Astrocyte of the hippocampus (primary cell): Measurements from ENCODE around the gene PKDCC.
"Not testable (repeated sequence)": the region's sequence is repeated elsewhere in the genome, so short reads cannot be mapped to it uniquely, and the experiment has no call there.

Experiments used
- DNase-seq: peaks from one replicate; pipeline ENCODE4 v3.0.0; 2011; ENCODE audit warnings: low read depth, low spot score

PKDCC gene

DNA sequence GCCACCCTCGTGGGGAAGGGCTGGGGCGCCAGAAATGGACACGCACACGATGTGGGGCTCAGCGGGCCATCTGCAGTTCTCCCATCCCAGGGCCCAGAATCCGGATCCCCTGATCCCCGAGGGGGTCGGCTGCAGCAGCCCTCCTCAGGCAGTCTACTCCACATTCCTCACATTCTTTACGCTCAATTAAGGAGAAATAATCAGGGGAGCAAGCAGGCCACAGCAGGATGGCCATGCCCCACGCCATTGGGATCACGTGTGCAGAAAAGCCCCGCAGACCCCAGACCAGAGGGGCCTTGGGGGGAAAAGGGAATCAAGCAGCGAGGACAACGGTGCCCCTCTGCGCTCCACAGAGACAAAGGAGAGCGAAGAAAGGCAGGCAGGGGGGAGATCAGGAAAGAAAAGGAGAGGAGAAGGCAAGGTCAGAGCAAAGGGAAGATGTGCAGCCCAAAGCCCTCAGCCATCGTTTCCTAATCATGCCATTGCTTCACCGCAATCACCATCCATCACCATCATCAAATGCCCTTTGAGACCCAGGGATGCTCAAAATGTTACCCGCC lies 17.5 kb upstream of the PKDCC start:
- DNase-seq: peak; percentile 60

DNA sequence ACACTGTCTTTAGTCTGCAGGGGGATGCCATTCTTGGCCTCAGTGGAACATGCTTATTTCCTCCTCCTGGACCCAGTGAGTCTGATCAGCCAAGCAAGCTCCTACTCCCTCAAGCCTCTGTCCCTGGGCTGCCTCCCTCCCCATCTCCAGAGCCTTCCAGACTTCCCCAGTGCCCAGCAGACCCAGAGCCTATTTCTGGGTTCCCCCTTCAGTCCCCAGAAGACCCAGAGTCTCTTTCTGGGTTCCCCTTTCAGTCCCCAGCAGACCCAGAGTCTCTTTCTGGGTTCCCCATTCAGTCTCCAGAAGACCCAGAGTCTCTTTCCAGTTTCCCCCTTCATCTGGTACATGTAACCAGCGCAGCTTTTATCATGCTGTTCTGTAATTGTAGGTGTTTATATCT lies 17.0 kb upstream of the PKDCC start:
- no peak for DNase-seq

DNA sequence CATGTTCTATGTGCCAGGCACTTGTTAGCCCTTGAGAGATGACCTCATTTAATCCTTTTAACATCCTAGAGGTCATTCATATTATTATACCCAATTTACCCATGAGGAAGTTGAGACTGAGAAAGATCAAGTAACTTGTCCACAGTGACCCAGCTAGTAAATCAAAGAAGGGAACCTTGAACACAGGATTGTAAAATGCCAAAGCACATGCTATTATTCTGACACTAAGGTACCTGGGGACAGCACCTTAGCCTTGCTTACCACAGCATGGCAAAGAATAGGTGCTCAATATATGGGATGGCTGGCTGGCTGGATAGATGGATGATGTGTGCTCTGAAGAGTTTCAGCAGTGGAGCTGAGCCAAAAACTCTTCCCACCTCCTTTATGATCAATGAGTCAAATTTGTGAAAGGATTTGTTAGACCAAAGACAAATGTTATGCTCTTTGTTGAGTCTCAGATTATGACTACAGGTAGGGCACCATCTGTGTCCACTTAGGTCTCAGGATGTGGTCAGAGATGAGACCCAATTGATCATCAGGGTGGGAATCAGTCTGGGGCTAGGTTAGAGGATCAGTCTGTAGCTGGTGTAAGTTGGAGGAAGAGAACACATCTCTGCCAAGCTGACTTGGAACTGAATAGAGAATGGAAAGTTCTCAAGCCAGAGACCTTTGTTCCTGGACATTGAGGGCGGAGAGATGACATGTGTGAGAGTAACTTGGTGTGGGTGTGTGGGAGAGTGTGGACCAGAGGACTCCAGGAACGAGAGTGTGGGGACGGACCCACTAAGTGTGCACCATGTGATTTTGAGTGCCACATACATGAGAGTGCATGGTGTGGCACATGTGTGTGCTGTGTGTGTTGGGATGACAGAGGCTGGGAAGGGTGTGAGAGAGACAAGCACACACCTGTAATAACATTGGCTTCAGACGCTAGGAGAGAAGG lies 16.3 kb upstream of the PKDCC start:
- no peak for DNase-seq

DNA sequence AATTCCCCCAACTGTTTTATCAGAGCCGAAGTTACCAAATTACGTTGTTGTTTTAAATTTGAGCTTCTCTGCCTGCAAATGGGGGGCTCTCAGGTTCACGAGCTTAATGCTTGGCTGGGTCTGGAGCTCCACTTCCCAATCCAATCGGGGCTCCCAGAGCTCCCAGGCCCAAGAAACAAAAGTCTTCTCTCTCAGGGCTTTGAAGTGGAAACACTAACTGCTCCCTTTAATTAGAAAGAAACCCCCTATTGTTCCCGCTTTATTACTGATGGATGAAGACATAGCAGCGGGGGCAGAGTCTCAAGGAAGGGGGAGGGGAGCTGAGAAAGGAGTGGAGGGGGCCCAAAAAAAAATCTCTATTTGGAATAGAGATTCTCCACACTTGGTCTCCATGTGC lies 15.6 kb upstream of the PKDCC start:
- no peak for DNase-seq

DNA sequence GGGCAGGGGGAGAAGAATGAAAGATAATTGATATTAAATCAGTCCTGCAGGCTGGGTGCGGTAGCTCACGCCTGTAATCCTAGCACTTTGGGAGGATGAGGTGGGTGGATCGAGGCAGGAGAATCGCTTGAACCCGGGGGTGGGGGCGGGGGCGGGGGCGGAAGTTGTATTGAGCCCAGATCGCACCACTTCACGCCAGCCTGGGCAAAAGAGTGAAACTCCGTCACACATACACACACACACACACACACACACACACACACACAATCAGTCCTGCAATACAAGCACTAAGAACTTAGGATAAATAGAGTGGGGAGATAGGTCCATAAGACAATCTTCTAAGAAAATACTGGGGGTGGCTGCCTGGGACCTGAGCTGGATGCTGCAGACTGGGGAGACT lies 15.1 kb upstream of the PKDCC start:
- DNase-seq: no peak

DNA sequence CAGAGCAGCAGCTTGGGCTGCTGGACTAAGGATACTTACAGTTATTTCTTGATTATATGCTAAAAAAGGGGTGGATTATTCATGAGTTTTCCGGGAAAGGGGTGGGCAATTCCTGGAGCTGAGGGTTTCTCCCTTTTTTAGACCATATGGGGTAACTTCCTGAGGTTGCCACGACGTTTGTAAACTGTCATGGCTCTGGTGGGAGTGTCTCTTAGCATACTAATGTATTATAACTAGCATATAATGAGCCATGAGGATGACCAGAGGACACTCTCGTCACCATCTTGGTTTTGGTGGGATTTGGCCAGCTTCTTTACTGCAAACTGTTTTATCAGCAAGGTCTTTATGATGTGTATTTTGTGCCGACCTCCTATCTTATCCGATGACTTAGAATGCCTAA lies 13.7 kb upstream of the PKDCC start:
- not testable (repeated sequence) for DNase-seq

DNA sequence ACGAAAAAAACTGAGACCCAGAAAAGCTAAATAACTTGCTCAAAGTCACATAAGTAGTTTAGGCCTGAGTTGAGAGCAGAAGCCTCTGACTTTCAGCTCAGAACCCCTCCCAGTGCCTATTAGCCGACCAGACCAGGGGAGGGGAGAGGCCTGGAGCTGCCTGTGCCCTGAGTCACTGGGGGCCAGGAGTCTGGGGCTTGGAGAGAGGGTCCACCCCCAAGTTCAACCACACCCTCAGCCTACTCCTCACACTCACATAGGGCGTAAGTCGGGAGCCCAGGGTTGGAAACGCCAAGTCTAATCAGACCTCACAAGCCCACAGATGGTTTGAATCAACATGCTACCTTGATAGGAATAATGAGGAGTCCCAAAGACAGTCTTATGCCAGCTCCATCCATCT lies 12.6 kb upstream of the PKDCC start:
- no peak for DNase-seq

DNA sequence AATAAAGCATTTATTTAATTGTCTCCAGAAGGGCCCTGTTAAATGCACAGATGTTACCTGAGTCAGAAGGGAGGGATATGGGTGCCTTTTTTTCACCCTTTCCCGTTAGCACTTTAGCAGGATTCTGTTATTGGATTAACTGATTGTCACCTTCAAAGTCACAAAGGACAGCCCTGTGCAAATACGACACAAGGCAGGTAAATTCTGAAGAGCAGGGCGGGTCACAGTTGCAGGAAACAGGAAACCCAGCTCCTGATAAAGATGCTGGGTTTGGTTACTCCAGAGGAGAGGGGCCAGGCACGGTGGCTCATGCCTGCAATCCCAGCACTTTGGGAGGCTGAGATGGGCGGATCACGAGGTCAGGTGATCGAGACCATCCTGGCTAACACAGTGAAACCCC lies 11.4 kb upstream of the PKDCC start:
- DNase-seq: no peak

DNA sequence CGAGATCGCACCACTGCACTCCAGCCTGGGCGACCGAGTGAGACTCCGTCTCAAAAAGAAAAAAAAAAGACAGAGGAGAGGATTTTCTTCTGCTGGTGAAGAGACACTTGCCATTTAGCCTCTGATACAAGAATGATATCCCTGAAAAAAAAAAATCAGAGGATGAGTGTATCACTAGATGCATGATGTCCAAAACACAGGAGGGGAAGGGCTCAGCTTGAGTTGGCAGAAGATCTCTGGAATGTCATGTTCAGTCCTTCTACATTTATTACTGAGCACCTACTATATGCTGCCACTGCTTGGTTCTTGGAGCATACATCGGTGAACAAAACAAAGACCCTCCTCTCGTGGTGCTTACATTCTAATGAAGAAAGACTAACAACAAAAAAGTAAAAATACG lies 10.9 kb upstream of the PKDCC start:
- DNase-seq: no peak

DNA sequence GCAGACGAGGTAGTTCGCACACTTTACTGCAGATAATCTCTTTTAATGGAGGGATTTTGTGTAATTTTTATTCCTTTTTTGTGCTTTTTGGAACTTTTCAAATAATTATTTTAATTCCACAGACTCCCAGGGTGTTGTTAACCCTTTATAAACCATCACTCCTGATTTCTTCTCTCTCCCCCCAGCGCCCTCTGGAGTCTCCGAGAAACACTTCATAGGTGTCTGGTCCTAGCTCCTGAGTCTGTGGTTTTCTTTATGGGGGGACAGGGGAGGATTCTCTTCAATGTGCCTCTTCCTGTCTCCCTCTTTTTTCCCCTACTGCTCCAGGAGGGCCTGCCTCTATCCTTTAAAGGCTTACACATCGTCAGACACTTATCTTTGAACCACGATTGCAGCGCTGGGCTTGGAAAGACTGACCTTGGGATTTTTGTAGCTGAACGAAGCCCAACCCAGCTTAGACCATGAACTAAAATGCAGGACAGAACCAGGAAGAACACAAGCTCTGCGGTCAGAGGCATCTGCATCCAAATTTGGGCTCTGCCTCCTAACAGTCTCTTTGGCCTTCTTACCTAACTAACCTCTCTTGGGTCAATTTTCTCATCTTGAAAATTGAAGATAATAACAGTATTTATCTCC lies 7.1 kb upstream of the PKDCC start:
- no peak for DNase-seq

DNA sequence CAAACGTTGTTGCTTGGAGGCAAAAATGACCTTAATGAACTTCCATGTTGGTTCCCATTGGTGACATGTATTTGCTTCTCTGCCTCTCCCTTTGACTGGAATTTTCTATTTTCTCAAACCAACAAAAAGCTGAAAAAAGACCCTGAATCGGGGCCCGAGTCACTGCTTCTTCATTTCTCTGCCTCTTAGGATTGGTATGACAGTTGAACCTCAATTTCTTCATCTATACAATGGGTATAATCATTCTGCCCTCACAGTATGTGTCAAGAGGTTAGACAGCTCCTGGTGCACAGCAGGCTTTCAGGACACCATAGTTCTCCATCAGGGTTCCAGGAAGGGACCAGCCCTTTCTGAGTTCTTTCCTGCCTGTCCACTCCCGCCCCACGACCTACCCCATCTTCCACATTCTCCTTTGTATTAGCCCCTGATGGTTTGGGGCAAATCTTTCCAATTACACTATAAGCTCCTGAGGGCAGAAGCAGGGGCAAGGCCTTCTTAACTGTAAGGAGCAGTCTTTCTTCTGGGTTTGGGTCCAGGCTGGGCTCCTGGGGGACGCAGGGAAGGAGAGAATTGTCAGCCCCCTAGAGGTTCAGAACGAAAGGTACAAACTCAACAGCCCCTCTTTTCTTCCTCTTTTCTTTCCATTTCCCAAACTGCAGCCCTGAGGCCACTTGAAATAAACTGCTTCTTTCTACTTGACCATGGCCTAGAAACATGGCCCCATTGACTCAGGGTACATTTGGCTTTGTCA lies 6.3 kb upstream of the PKDCC start:
- DNase-seq: no peak

DNA sequence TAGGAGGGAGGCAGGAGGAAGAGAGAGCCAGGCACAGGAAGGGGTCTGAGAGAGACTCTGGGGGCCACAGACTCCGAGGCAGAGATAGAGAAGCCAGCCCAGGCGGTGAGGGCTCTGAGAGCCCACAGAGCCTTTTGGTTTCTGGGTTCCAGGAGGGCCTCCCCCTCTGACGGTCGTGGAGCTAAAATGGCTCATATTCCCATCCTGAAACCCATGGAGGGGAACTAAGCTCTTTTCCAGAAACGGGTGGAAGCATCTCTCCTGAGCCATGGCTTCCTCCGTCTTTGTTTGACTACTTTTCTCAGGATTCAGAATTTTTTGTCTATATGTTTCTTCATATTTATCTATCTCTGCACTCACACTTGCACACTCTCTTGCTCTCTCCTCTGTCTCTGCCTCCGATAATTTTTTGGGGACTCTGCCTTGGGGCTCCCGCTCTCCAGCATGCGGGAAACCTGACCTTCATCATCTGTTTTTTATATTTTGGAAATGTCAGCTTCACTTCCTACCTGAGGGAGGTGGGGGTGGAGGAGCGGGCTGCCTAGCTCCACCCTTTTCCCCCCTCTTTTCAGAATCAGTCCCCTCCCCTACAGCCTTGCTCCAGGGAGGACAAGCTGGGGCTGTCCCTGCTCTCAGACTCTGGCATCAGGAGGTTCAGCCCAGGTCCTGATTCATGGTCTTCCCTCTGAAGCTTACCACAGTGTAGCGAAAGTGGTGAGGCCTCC lies 5.0 kb upstream of the PKDCC start:
- no peak for DNase-seq

DNA sequence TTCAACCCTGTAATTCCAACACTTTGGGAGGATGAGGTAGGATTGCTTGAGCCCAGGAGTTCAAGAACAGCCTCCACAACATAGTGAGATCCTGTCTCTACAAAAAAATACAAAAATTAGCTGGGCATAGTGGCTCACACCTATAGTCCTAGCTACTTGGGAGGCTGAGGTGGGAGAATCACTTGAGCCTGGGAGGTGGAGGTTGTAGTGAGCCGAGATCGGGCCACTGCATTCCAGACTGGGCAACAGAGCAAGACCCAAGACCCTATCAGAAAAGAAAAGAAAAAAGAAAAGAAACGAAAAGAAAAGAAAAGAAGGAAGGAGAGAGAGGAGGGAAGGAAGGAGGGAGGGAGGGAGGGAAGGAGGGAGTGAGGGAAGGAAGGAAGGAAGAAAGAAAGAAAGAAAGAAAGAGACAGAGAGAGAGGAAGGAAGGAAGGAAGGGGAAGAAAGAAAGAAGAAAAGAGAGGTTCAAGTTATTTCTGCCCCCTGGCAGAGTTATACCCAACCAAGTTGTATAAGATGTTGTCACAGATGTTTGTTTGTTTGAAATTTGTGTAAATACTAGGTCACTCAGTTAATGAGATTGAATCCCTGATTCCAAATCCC lies 3.9 kb upstream of the PKDCC start:
- no peak for DNase-seq

DNA sequence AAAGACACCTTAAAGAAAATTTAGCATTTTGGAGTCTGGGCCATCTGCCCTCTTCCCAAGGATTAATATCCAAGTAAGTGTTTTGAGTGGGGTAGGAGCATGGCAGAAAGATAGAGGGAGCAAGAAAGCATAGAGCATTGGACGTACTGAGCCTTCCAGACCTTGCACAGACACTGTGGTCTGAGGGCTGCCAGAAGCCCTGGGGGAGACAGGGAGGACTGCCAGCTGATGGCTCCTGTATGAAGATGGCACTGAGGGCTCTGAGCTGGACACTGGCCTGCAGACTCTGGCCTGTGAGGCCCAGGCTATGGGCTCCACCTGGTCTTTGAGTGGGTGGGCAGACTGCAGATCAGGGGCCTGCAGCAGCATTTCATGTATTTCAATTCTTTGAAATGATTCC lies 2.9 kb upstream of the PKDCC start:
- DNase-seq: no peak

DNA sequence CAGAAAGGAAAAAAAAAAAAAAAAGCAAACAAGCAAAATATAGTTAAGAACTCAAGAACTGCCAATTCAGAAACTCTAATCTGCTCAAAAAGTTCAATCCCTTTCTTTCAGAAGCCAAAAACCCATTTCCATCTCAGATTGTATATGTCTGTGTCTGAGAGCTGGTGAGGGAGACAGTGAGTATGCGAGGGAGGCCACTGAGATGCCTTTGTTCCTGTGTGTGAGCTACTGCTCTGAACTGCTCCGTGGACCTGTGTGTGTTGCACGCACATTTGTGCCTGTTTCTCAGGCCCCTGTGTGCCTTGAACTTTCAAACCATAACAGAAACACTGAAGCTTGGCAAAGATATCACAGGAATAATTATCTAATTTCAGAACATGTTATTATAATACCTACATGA lies 2.5 kb upstream of the PKDCC start:
- DNase-seq: no peak

DNA sequence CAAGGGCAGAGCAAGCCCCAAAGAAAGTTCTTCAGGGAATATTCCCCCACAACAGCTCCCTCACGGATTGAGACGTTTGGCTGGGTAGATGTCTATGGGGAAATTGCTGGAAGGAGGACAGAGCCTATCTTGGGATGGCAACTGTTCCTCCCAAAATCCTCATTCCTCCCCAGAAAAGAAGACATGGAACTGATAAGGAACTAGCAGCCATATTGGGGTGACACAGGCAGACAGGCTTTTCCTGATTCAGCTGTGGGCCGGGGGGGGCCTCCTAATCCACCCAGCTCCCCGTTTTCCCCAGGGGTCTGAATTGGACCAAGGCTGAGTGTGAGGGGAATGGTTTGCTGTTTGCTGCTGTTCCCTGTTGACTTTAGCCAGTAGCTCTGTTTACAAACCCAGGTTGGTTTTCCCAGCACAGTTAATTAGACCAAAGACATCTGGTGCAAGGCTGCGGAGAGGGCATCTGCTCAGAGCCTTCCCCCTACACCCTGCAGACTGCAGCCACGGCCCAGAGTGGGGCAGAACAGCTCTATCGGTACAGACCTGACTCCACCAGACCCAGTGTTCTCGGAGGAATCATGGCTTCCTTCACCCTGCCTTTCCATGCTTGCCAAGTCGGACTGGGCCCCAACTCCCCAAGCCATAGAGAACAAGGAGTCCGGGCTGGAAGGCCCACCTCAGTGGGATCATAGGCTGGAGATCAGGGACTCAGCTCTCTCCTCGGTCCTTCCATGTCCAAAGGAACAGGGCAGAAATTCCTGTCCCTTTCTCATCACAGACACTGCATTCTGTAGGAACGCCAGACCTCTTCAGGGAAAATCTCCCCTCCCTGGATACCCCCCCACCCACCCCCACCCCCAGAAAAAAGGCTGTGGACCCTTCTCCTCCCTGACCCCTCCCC lies 1.7 kb upstream of the PKDCC start:
- DNase-seq: no peak

DNA sequence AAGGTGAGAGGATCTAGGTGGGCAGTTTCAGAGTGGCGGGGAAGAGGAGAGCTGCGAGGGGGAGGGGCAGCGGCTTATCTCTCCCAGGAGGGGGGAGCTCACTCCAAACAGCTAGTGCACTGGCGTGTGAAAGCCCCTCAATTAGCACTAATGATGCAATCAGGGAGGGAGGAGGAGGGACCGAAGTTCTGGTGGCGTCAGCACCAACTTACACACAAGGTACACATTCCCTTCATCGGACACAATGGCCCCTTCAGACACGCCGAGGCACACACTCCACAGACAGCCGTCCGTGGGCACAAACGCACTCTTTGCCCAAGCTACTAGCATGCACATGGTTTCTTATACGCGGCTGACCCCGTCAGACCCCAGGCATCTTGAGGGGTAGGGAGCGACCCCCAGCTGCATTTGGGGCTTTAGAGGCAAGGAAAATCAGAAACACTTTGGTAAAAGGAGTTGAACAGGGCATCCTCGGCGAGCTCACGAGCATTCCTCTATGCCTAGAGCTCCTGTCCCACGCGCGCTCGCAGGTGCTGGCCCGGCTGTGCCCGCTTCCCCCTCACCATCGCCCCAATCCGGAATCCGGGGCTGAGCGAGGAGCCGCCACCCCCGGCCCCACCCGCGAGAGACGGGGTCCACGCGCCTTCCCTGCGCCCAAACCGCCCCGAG lies 868 bp upstream of the PKDCC start:
- DNase-seq: peak; percentile 34

DNA sequence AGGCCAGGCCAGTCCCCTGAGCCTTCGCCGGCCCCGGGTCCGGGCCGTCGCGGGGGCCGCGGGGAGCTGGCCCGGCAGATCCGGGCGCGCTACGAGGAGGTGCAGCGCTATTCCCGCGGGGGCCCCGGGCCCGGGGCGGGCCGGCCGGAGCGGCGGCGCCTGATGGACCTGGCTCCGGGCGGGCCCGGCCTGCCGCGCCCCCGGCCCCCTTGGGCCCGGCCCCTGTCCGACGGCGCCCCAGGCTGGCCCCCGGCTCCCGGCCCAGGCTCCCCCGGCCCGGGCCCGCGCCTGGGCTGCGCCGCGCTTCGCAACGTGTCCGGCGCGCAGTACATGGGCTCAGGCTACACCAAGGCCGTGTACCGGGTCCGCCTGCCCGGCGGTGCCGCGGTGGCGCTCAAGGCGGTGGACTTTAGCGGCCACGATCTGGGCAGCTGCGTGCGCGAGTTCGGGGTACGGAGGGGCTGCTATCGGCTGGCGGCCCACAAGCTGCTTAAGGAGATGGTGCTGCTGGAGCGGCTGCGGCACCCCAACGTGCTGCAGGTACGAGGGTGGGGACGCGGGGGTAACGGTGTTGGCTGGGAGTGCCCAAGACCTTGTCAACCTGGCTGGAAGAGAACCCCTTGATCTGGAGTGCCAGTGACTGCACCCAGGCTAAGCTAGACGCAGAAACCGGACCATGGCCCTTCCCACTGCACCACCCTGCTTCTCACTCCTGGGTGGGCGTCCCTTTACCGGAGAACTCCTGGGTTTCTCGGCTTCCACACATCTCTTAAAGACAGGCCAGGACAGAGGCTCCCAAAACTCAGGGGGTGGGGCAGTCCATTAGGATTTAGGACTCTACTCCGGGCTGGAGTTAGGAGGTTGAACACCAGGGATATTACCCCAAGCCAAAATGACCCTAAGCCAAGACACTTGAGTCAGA lies 739 bp downstream of the PKDCC start:
- peak; percentile 64 for DNase-seq
